ENCODE measurements around the gene CCDC30.

DNA sequence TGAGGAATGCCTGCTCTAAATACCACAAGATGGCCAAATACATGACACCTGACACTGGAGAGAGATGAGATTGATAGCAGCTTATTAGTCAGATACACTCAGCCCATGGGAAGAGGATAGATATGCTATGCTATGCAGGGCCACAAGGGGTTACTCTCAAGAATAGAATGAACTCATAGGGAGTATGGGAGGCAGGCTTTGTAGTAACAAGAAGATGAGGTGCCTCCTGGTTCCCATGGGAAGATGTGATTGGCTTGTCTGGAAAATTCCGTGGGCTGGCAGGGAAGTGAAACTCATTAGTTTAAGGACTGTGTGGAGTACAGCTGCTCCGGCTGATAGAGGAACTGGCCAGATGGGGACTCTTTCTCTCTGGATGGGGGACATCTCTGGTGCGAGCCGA is 16.5 kb downstream of the CCDC30 start:
- TF ChIP-seq, protein P1, sequence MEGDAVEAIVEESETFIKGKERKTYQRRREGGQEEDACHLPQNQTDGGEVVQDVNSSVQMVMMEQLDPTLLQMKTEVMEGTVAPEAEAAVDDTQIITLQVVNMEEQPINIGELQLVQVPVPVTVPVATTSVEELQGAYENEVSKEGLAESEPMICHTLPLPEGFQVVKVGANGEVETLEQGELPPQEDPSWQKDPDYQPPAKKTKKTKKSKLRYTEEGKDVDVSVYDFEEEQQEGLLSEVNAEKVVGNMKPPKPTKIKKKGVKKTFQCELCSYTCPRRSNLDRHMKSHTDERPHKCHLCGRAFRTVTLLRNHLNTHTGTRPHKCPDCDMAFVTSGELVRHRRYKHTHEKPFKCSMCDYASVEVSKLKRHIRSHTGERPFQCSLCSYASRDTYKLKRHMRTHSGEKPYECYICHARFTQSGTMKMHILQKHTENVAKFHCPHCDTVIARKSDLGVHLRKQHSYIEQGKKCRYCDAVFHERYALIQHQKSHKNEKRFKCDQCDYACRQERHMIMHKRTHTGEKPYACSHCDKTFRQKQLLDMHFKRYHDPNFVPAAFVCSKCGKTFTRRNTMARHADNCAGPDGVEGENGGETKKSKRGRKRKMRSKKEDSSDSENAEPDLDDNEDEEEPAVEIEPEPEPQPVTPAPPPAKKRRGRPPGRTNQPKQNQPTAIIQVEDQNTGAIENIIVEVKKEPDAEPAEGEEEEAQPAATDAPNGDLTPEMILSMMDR (IDR thresholded peaks at IDR 0.05 in 2 of 3, conservative IDR thresholded peaks at IDR 0.05 in 1 of 3; ENCODE audit: control insufficient read depth in 2 of 3, extremely low read depth in 1 of 3, insufficient read depth in 1 of 3, low read depth in 3 of 3, low read length in 3 of 3): peak; percentile 7 to 35 (median 25); a peak in 2 of 6 replicates
- TF ChIP-seq SRF (IDR thresholded peaks at IDR 0.05; ENCODE audit: low read depth in 2 of 2, low read length in 2 of 2): no peak
- TF ChIP-seq SREBF2 (IDR thresholded peaks at IDR 0.05; ENCODE audit: low read length): no peak
- TF ChIP-seq SIN3A (IDR thresholded peaks at IDR 0.05; ENCODE audit: low read depth, low read length): no peak
- no peak for TF ChIP-seq EP300 (IDR thresholded peaks at IDR 0.05; ENCODE audit: borderline replicate concordance in 1 of 2, control insufficient read depth in 1 of 2, low read depth in 2 of 2, low read length in 2 of 2)
- no peak for TF ChIP-seq HDAC6 (IDR thresholded peaks at IDR 0.05; ENCODE audit: unreplicated experiment)
- TF ChIP-seq, protein P2, sequence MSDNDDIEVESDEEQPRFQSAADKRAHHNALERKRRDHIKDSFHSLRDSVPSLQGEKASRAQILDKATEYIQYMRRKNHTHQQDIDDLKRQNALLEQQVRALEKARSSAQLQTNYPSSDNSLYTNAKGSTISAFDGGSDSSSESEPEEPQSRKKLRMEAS (IDR thresholded peaks at IDR 0.05; ENCODE audit: low read depth, low read length): no peak
- TF ChIP-seq MYC (IDR thresholded peaks at IDR 0.05; ENCODE audit: insufficient read depth, insufficient read length, insufficient replicate concordance, low read length, severe bottlenecking): no peak
- no peak for TF ChIP-seq CHD1 (IDR thresholded peaks at IDR 0.05; ENCODE audit: low read depth, low read length)

Measured in GM12878 (cell line).